Endodermal cell (in vitro differentiated cells): ENCODE measurements around the gene C6orf15. TPM values are rescaled to one million over a fixed set of nuclear protein-coding genes. Genes with fewer than 3 reads are reported as not detected.

Source experiments
- DNase-seq: peaks from one replicate; pipeline ENCODE4 v3.0.0-alpha.2; 2017
- H3K27ac ChIP-seq: 2 replicates; pipeline ENCODE4 v1.5.1; 2013; ENCODE audit warnings: mild to moderate bottlenecking, low read depth, low read length, moderate library complexity
- H3K27me3 ChIP-seq: 2 replicates; pipeline ENCODE4 v1.6.1; 2013; ENCODE audit warnings: mild to moderate bottlenecking, low read length, moderate library complexity; ENCODE audit not compliant: insufficient read depth, control insufficient read depth, poor library complexity, severe bottlenecking
- H3K36me3 ChIP-seq: 2 replicates; pipeline ENCODE4 v1.7.0; 2013; ENCODE audit warnings: mild to moderate bottlenecking, low read length, moderate library complexity; ENCODE audit not compliant: control insufficient read depth, insufficient read depth
- H3K4me1 ChIP-seq: one replicate; pipeline ENCODE4 v1.7.0; 2013; ENCODE audit warnings: low read length; ENCODE audit not compliant: control insufficient read depth, insufficient read depth
- H3K4me3 ChIP-seq: 2 replicates; pipeline ENCODE4 v1.5.1; 2013; ENCODE audit warnings: mild to moderate bottlenecking, low read length, moderate library complexity
- H3K9ac ChIP-seq: 2 replicates; pipeline ENCODE4 v1.6.1; 2013; ENCODE audit warnings: mild to moderate bottlenecking, low read length, moderate library complexity; ENCODE audit not compliant: poor library complexity, severe bottlenecking; ENCODE audit errors: extremely low read depth
- H3K9me3 ChIP-seq: 2 replicates; pipeline ENCODE4 v1.6.1; 2013; ENCODE audit warnings: mild to moderate bottlenecking, low read length, moderate library complexity; ENCODE audit not compliant: control insufficient read depth
- H3K27ac Mint-ChIP-seq: 2 replicates; pipeline ENCODE4 v1.8.0; 2020; ENCODE audit warnings: mixed read lengths
- H3K27me3 Mint-ChIP-seq: 2 replicates; pipeline ENCODE4 v1.8.0; 2021; ENCODE audit warnings: mild to moderate bottlenecking, mixed read lengths; ENCODE audit not compliant: insufficient read depth
- H3K36me3 Mint-ChIP-seq: 2 replicates; pipeline ENCODE4 v1.8.0; 2020; ENCODE audit warnings: low read depth, mixed read lengths
- H3K4me1 Mint-ChIP-seq: 2 replicates; pipeline ENCODE4 v1.8.0; 2020; ENCODE audit warnings: mixed read lengths
- H3K4me3 Mint-ChIP-seq: 2 replicates; pipeline ENCODE4 v1.8.0; 2020; ENCODE audit warnings: mild to moderate bottlenecking, moderate library complexity, mixed read lengths
- H3K9me3 Mint-ChIP-seq: 2 replicates; pipeline ENCODE4 v1.8.0; 2020; ENCODE audit warnings: mild to moderate bottlenecking, mixed read lengths
- WGBS, 2 experiments: methylation state at CpG; one replicate each; pipeline versions ENCODE4 v1.1.5 to v1.1.7; 2013; ENCODE audit warnings: missing lambda C conversion rate in 2 of 2, mixed read lengths in 1 of 2; ENCODE audit not compliant: insufficient coverage in 1 of 2, insufficient read length in 1 of 2; 5-methylcytosine and 5-hydroxymethylcytosine counted together
- total RNA-seq, 2 donors: library from RNA; stranded (reverse); fragmentation: NEBNext Ultra II Directional in 1 of 2; extraction: Animal tissue kit (Norgen Biotek cat#: 25700) in 1 of 2; gene quantifications; 2 replicates in 1 of 2; 3 replicates in 1 of 2; pipeline ENCODE4 v1.2.1, GENCODE V29; 2021
- TF ChIP-seq, protein P1 (sequence below): fragments of 200-600 bp; sonication (generic); conservative IDR thresholded peaks from 2 replicates; pipeline ENCODE4 v1.5.0; 2021; ENCODE audit warnings: antibody characterized with exemption, mild to moderate bottlenecking

C6orf15 gene
- total RNA-seq, 2 donors from 2014 or later = not detected

- H3K9me3 Mint-ChIP-seq = no peaks in the 10 kb centered on the region
- DNase-seq = peak; percentile 40
- TF ChIP-seq, protein P1, sequence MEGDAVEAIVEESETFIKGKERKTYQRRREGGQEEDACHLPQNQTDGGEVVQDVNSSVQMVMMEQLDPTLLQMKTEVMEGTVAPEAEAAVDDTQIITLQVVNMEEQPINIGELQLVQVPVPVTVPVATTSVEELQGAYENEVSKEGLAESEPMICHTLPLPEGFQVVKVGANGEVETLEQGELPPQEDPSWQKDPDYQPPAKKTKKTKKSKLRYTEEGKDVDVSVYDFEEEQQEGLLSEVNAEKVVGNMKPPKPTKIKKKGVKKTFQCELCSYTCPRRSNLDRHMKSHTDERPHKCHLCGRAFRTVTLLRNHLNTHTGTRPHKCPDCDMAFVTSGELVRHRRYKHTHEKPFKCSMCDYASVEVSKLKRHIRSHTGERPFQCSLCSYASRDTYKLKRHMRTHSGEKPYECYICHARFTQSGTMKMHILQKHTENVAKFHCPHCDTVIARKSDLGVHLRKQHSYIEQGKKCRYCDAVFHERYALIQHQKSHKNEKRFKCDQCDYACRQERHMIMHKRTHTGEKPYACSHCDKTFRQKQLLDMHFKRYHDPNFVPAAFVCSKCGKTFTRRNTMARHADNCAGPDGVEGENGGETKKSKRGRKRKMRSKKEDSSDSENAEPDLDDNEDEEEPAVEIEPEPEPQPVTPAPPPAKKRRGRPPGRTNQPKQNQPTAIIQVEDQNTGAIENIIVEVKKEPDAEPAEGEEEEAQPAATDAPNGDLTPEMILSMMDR = no peak
- H3K4me3 ChIP-seq = no peak overlapping the region
- H3K27ac Mint-ChIP-seq = no peak overlapping the region
- H3K9ac ChIP-seq = no peak overlapping the region
- no peak overlapping the region for H3K4me3 Mint-ChIP-seq
- H3K27me3 Mint-ChIP-seq = no peaks in the 10 kb centered on the region
- no peaks in the 10 kb centered on the region for H3K4me1 ChIP-seq
- H3K9me3 ChIP-seq = no peaks in the 10 kb centered on the region
- no peaks in the 10 kb centered on the region for H3K36me3 Mint-ChIP-seq
- H3K36me3 ChIP-seq = no peaks in the 10 kb centered on the region
- no peak overlapping the region for H3K27ac ChIP-seq
- peaks cover 3% of the 10 kb centered on the region for H3K4me1 Mint-ChIP-seq
- 85% methylated on average over 3 of the region's 3 CpGs for WGBS, 2 experiments
- no peaks in the 10 kb centered on the region for H3K27me3 ChIP-seq
Observed at GRCh38 chr6:31094389-31094881, 17.9 kb downstream of the C6orf15 start.

GRCh38 chr6:31092769-31093505, 19.4 kb downstream of the C6orf15 start:
- no peaks in the 10 kb centered on the region for H3K9me3 Mint-ChIP-seq
- 91 to 95% methylated on average over 8 to 12 of the region's 12 CpGs for WGBS, 2 experiments
- TF ChIP-seq, protein P1 = no peak
- H3K27me3 ChIP-seq = no peaks in the 10 kb centered on the region
- no peak overlapping the region for H3K9ac ChIP-seq
- no peaks in the 10 kb centered on the region for H3K9me3 ChIP-seq
- no peak overlapping the region for H3K27ac ChIP-seq
- no peaks in the 10 kb centered on the region for H3K36me3 ChIP-seq
- no peaks in the 10 kb centered on the region for H3K36me3 Mint-ChIP-seq
- no peak overlapping the region for H3K4me3 ChIP-seq
- no peak overlapping the region for H3K4me3 Mint-ChIP-seq
- no peaks in the 10 kb centered on the region for H3K4me1 ChIP-seq
- peaks cover 3% of the 10 kb centered on the region for H3K4me1 Mint-ChIP-seq
- H3K27ac Mint-ChIP-seq = no peak overlapping the region
- no peaks in the 10 kb centered on the region for H3K27me3 Mint-ChIP-seq
- DNase-seq = no peak

DNA sequence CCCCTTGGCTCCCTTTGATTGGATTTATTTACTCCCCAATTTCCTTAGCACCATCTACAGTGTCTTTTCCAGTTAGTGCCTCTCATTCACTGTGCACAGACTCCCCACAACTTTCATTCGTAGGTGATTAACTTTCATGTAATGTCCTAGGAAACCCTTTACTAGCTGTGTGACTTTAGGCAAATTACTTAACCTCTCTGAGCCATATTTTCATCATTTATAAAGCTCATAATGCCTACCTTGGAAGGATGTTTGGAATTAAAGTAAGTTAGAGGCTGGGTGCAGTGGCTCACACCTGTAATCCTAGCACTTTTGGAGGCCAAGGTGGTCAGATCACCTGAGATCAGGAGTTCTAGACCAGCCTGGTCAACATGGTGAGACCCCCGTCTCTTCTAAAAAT, 20.1 kb downstream of the C6orf15 start:
- Histone ChIP-seq H3K27me3 (no peaks in the 10 kb centered on the region), H3K9ac (no peak overlapping the region), H3K36me3 (no peaks in the 10 kb centered on the region), H3K9me3 (no peaks in the 10 kb centered on the region), H3K27ac (no peak overlapping the region), H3K4me3 (no peak overlapping the region), H3K4me1 (peaks cover 2% of the 10 kb centered on the region)
- no peak for DNase-seq
- Mint-ChIP-seq H3K27me3 (no peaks in the 10 kb centered on the region), H3K4me3 (no peak overlapping the region), H3K4me1 (peaks cover 4% of the 10 kb centered on the region), H3K36me3 (no peaks in the 10 kb centered on the region), H3K9me3 (no peaks in the 10 kb centered on the region), H3K27ac (no peak overlapping the region)
- 96 to 100% methylated on average over 2 of the region's 2 CpGs for WGBS, 2 experiments
- TF ChIP-seq, protein P1 = no peak
